AG10803 (cell line): ENCODE measurements around the gene HLA-DOB.

Source experiments
- DNase-seq: peaks from one replicate; pipeline ENCODE4 v3.0.0; 2010; ENCODE audit warnings: low read depth
- H3K4me3 ChIP-seq: 2 replicates; pipeline ENCODE4 v1.5.1; 2011; ENCODE audit warnings: mild to moderate bottlenecking, low read length, control low read depth
- TF ChIP-seq, protein P1 (sequence below): conservative IDR thresholded peaks from 2 replicates; pipeline ENCODE4 v1.5.1; 2011; ENCODE audit warnings: mild to moderate bottlenecking, low read length, control low read depth, inconsistent platforms

HLA-DOB gene

DNA sequence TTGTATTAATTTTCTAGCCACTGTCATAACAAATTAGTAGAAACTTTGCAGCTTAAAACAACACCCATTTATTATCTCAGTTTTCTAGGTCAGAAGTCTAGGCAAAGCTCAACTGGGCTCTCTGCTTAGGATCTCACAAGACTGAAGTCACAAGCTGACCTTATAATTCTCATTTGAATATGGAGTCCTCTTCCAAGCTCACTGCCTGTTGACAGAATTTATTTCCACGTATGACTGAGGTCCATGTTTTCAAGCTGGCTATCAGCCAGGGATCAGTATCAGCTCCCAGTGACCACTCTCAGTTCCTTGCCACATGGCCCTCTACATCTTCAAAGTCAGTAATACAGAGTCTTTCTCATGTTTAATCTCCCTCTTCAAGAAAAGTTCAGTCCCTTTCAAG, 41.7 kb downstream of the HLA-DOB start:
- DNase-seq, result no peak
- H3K4me3 ChIP-seq, result no peak overlapping the region
- TF ChIP-seq, protein P1, sequence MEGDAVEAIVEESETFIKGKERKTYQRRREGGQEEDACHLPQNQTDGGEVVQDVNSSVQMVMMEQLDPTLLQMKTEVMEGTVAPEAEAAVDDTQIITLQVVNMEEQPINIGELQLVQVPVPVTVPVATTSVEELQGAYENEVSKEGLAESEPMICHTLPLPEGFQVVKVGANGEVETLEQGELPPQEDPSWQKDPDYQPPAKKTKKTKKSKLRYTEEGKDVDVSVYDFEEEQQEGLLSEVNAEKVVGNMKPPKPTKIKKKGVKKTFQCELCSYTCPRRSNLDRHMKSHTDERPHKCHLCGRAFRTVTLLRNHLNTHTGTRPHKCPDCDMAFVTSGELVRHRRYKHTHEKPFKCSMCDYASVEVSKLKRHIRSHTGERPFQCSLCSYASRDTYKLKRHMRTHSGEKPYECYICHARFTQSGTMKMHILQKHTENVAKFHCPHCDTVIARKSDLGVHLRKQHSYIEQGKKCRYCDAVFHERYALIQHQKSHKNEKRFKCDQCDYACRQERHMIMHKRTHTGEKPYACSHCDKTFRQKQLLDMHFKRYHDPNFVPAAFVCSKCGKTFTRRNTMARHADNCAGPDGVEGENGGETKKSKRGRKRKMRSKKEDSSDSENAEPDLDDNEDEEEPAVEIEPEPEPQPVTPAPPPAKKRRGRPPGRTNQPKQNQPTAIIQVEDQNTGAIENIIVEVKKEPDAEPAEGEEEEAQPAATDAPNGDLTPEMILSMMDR, result no peak

- TF ChIP-seq, protein P1, result no peak
- no peak overlapping the region for H3K4me3 ChIP-seq
- DNase-seq, result no peak
These were observed 42.4 kb downstream of the HLA-DOB start for GRCh38 chr6:32774426-32774825.

- no peak overlapping the region for H3K4me3 ChIP-seq
- TF ChIP-seq, protein P1, result no peak
- DNase-seq, result no peak
These were observed 44.1 kb downstream of the HLA-DOB start for GRCh38 chr6:32772656-32773055.

- no peak overlapping the region for H3K4me3 ChIP-seq
These were observed 52.8 kb downstream of the HLA-DOB start for GRCh38 chr6:32764048-32764447.

GRCh38 chr6:32763421-32763820, 53.4 kb downstream of the HLA-DOB start, which contains the start of gene HLA-DQB2:
TSS of gene HLA-DQB2 (minus strand) at chr6:32763532. CDS start at chr6:32763470, 62 bp downstream.
- TF ChIP-seq, protein P1, result no peak
- no peak within 1 kb of the TSS for H3K4me3 ChIP-seq
- DNase-seq, result no peak

More at GRCh38 chr6:32764048-32764447, 52.8 kb downstream of the HLA-DOB start:
- TF ChIP-seq, protein P1, result no peak
- no peak for DNase-seq
